GM21367 (cell line): ENCODE results near the gene B3GNT9.

Experiments
- ATAC-seq: cut with Tn5 transposase; IDR thresholded peaks from one replicate; pipeline ENCODE4 v1.9.1; 2021; ENCODE audit not compliant: unreplicated experiment

Gene B3GNT9, protein sequence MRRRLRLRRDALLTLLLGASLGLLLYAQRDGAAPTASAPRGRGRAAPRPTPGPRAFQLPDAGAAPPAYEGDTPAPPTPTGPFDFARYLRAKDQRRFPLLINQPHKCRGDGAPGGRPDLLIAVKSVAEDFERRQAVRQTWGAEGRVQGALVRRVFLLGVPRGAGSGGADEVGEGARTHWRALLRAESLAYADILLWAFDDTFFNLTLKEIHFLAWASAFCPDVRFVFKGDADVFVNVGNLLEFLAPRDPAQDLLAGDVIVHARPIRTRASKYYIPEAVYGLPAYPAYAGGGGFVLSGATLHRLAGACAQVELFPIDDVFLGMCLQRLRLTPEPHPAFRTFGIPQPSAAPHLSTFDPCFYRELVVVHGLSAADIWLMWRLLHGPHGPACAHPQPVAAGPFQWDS

GRCh38 chr16:67150833-67151396, at the start of gene B3GNT9:
TSS of gene B3GNT9 (minus strand) at chr16:67150998. CDS start at chr16:67150485, 513 bp downstream.
- peak; percentile 38 for ATAC-seq

GRCh38 chr16:67200491-67200890, 49.7 kb upstream of the B3GNT9 start:
- ATAC-seq = no peak

DNA sequence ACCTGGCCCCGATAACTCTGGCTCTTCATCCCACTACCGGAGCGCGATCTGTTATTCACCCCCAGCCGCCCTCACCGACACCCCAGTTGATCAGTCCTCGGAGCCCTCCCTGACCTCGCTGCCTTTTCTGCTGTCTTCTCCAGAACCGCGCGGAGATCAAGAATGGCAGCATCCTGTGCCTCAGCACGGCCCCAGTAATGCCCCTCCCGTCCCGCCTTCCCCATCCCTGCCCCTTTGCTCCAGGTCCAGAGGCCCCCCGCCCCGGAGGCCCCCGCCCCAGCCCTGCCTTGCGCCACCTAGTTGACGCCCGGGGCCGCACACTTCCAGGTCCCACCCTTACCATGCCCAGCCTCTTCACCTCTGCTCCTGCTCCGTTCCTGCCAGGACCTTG, 49.0 kb upstream of the B3GNT9 start:
- no peak for ATAC-seq

- no peak for ATAC-seq
Measured at GRCh38 chr16:67199011-67199807, 48.4 kb upstream of the B3GNT9 start, which contains the start of gene ELMO3. TSS of gene ELMO3 (plus strand) at chr16:67199131. CDS start at chr16:67199327, 196 bp downstream.

DNA sequence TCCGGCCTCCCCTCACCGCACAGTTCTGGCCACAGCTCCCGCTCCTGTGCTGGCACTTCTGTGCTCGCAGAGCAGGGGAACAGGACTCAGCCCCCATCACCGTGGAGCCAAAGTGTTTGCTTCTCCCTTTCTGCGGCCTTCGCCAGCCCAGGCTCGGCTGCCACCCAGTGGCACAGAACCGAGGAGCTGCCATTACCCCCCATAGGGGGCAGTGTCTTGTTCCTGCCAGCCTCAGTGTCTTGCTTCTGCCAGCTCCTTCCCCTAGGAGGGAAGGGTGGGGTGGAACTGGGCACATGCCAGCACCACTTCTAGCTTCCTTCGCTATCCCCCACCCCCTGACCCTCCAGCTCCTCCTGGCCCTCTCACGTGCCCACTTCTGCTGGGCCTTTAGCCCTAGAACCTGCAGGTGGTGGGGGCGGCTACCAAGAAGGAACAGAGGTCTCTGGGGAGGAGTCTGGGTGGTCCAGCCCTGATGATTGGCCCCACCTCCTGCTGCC, 47.5 kb upstream of the B3GNT9 start:
- ATAC-seq = no peak

- ATAC-seq = no peak
Measured at GRCh38 chr16:67197704-67198103, 46.9 kb upstream of the B3GNT9 start.

GRCh38 chr16:67196881-67197280, 46.1 kb upstream of the B3GNT9 start:
- no peak for ATAC-seq

GRCh38 chr16:67195676-67196075, 44.9 kb upstream of the B3GNT9 start:
- ATAC-seq = no peak

- ATAC-seq = no peak
Measured at GRCh38 chr16:67194260-67194659, 43.5 kb upstream of the B3GNT9 start.

DNA sequence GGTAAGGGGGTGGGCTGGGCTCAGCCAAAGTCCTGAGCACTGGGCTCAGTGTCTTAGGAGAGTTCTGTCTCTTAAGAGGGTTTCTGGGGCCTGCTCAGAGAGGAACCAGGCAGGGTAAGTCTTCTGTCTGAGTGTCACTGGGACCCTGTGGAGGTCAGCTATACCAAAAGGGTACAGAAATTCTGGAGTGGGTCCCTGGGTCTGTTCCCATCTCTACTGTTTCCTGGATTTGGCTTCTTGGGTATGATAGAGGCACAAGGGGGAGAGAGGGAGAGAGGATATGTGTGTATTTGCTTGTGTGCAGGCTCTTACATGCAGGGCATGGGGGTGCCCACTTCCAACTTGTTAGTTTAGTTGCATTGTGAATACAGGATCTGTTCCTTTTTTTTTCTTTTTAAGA, 42.7 kb upstream of the B3GNT9 start:
- ATAC-seq = no peak

GRCh38 chr16:67192781-67193361, 42.1 kb upstream of the B3GNT9 start:
- no peak for ATAC-seq

DNA sequence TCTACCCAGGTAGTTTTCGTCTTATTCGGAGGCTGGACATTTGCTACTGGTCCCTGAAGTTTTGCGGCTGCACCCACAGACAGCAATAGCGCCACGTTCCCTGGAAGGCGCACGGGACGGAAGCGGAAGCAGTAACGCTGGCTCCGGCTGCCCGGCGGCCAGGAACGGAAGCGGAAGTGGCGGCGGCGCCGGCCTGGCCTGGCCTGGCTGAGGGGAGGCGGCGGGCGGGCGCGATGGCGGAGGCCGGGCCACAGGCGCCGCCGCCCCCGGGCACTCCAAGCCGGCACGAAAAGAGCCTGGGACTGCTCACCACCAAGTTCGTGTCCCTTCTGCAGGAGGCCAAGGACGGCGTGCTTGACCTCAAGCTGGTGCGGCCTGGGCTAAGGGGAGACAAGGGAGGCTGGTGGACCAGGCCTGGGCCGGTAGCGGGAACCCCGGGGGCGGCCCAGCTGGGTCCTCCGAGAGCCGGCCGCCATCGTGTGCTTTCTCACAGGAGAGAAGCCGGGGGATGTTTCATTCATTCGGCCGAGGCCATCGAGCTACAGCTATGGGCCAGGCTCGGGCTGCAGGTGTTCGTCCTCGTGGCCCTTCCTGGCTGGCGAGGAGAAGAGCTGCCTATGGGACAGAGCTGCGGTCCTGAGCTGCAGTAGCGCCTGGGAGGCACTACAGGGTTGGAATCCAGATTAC, 41.3 kb upstream of the B3GNT9 start, which contains the start of gene E2F4:
E2F4 (plus strand) TSS at position 161 of the 687 bp plus-strand sequence; CDS start at position 234, 73 bp downstream.
- ATAC-seq = peak; percentile 75

- ATAC-seq = no peak
Measured at GRCh38 chr16:67191411-67191994, 40.7 kb upstream of the B3GNT9 start.

DNA sequence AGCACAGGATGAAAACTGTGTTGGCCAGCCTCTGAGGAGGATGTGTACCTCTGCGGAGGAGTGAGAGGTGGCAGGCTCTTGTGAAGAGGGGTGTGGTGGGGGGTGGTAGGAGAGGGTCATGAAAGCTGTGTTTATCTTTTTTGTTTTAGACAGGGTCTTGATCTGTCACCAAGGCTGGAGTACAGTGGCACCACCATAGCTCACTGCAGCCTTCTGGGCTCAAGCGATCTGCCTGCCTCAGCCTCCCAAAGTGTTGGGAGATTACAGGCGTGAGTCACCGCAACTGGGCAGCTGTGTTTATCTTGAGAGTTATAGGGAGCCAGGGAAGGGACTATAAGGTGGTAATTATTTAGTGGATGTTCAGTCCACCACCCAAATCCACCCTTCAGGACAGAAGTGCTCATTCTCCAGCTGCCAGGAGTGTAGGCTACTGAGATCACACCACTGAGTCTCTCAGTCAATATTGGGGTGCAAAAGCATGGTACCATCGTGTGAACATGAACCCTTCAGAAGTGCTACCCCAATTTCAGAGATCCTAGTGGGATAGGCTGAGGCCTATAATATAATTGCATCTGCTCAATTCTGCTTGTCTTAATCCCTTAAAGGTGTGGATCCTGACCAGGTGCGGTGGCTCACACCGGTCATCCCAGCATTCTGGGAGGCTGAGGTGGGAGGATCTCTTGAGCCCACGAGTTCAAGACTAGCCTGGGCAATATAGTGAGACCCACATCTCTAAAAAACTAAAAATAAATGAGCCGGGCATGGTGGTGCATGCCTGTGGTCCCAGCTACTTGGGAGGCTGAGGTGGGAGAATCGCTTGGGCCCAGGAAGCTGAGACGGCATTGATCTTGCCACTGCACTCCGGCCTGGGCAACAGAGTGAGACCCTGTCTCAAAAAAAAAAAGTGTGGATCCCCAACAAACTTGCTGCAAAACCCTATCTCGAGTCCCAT, 39.9 kb upstream of the B3GNT9 start:
- no peak for ATAC-seq

DNA sequence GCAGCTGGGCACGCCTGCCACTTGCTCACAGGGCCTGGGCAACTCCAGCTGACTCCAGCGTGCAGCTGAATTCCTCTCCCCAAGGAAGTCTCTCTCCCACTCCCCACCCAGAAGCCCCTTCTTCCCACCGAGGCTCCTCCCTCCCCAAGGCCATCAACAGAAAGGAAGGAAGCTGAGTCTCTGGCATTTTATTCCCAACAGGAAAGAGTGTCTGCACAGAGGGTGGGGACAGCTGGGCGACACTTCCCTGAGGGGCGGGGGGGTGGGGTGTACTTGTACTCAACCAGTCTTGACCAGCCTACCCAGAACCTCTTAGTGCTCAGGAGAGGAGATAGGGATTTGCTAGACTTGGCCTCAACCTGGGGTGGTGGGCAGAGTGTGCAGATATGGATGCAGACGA, 39.2 kb upstream of the B3GNT9 start, which contains the start of gene EXOC3L1:
EXOC3L1 (minus strand) TSS at position 96 of the 400 bp plus-strand sequence. CDS start 460 bp downstream, outside the sequence.
- ATAC-seq = no peak

- ATAC-seq = no peak
Measured at GRCh38 chr16:67188798-67189197, 38.0 kb upstream of the B3GNT9 start.

- ATAC-seq = no peak
Measured at GRCh38 chr16:67188323-67188722, 37.5 kb upstream of the B3GNT9 start.

DNA sequence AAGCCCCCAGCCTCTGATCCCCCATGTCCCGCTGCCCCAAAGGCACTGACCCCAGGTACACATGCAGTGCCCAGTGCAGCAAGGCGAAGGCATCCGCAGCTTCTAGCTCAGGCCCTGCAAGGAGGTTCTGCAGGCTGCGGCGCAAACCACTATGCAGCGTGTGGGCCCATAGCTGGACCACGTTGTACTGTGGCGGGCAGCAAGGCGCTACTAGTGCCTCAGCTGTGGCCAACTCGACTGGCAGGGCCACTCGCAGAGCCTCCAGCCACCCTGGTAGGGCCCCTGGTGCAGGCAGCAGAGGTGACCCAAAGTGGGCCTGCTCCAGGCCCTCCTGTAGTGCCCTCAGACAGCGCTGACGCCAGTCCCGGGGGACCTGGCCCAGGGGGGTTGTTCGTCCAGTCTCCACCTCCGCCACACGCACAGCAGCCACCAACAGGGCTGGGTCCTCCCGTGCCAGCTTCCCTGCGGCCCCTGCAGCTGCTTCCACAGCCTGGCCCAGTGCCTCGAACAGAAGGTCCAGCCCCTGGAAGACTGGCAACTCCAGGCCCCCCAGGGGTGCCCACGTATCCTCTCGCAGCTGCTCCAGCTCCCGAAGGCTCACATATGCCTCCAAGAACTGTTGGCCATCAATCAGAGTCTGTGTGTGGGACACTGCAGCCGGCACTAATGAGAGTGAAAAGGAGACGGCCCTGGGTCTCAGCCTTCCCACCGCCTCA, 36.5 kb upstream of the B3GNT9 start:
- ATAC-seq = no peak
